ENCODE measurements around the gene FEN1.

FEN1 gene

DNA sequence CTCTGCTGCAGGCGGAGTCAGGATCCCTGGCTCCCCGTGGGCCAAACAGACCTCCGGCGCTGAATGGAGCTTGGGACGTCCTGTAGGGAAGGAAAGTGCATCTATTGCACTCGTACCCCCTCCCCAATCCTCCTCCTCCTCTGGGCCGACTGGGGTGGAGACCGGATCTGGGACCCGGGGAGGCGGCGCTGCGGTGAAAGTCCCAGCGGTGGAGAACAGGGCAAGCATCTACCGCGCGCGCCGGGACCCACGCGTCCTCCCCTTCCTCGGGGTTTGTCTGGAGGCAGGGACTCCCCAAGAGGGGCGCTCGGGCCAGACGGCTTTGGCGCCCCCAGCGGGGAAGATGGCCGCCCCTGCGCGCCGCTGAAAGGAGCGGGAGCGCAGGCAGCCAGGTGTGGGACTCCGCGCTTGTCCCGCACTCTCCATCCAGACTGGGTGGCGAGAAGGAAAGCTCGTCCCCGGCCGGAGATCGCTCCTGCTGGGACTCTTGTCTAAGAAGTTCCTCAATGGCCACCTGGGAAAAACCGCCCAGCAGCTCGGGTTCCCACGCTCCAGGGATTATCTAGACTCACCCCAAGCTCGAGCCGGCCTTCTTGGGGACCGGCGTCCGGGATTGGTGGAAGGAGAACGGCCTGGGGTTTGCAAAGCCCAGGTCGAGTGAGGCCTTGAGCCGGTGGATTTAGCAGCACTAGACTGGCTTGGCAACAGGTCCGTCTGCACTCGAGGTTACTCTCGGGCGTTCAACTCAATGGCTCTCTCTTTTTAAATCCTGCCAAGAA is 36.1 kb downstream of the FEN1 start:
- Mint-ChIP-seq H3K27me3 (peaks cover 38% of the 10 kb centered on the region), H3K36me3 (ENCODE audit: low read depth) (no peaks in the 10 kb centered on the region), H3K9me3 (no peaks in the 10 kb centered on the region), H3K27ac (peak overlapping the region; percentile 68), H3K4me1 (peaks cover 27% of the 10 kb centered on the region), H3K4me3 (peak overlapping the region; percentile 82)
- DNase-seq, result peak; percentile 55
- peak; percentile 46 for ATAC-seq

DNA sequence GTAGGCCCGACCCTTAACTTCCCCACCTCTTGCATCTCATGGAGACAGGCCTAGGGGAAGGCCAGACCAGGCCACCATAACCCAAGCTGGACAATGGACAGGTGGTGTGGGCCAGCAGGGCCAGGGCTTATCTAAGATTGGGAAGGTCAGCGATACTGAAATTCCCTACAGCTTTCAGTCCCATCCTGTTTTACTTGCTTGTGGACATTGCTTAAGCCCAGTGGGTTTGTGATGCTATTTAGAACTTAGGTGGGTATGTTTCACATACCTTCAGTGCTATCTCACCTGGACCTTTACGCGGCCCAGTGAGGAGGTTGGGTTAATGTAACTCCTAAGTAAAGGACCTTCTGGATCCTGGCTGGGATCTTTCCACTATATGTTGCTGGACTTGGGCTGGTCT is 37.1 kb downstream of the FEN1 start:
- H3K27me3 Mint-ChIP-seq, result peaks cover 38% of the 10 kb centered on the region

DNA sequence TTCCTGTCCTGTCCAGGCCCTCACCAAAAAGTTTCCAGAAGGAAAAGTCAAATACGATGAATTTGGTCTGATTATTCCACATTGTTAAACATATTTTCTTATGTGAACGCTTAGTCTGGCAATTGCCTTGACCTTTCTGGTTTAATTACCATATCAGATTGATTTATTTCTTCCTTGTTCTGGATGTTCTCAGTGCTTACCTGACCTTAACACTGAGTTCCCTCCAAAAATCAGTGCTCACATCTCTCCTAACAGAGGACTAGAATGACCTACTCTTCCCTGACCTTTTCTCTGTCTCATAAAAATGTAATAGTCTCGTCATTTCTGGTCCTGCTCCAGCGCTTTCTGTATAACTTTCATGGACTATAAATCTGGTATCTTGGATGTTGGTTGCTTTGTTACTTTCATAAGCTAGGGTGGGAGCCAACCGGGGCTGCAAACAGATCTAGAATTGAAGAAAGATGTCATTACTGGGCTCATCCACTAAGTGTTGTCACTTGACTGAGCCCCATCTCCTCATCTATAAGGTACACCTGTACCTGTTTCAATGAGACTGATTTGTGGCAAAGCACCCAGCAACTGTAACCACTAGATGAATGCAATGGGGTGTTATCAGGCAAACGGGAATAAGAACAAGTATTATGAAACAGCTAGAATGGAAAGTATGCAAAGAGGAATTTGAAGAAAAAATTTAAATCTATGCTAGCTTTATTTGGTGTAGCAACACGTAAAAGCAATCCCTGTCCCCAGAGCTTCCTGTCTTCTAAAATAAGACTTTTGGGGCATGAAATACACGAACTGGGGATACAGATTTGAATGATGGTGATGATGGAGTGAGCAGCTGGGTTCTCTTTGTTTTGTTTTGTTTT is 37.8 kb downstream of the FEN1 start:
- Mint-ChIP-seq H3K27ac (no peak overlapping the region), H3K9me3 (no peaks in the 10 kb centered on the region), H3K36me3 (ENCODE audit: low read depth) (no peaks in the 10 kb centered on the region), H3K27me3 (peaks cover 38% of the 10 kb centered on the region), H3K4me1 (peaks cover 38% of the 10 kb centered on the region), H3K4me3 (peak overlapping the region; percentile 19)
- ATAC-seq (no peak), DNase-seq (no peak)

More for the DNA sequence above, 37.1 kb downstream of the FEN1 start:
- no peak overlapping the region for H3K27ac Mint-ChIP-seq
- H3K4me3 Mint-ChIP-seq, result peak overlapping the region; percentile 82
- H3K9me3 Mint-ChIP-seq, result no peaks in the 10 kb centered on the region
- no peaks in the 10 kb centered on the region for H3K36me3 Mint-ChIP-seq (ENCODE audit: low read depth)
- H3K4me1 Mint-ChIP-seq, result peaks cover 35% of the 10 kb centered on the region
- ATAC-seq, result no peak
- DNase-seq, result no peak

DNA sequence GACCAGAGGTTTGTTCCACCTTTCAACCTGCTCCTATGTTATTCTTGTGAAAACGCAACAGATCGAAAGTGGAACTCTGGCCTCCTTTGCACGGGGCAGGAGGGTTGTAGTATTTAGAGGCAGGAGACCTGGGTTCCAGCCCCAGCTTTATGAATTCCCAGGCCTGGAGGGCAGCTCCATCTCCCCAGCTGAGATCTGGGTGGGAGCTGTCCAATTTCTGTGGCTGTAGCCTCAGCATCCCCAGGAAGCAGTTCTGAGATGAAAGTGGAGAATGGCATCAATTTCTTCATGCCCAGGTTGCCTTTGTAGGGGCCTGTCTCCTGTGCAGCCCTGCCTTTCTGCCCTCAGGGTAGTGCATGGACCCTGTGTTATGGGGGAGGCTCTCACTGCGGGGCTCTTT is 39.5 kb downstream of the FEN1 start:
- ATAC-seq (no peak), DNase-seq (no peak)
- Mint-ChIP-seq H3K4me3 (no peak overlapping the region), H3K4me1 (peaks cover 39% of the 10 kb centered on the region), H3K27me3 (peaks cover 27% of the 10 kb centered on the region), H3K36me3 (ENCODE audit: low read depth) (no peaks in the 10 kb centered on the region), H3K27ac (no peak overlapping the region), H3K9me3 (no peaks in the 10 kb centered on the region)

DNA sequence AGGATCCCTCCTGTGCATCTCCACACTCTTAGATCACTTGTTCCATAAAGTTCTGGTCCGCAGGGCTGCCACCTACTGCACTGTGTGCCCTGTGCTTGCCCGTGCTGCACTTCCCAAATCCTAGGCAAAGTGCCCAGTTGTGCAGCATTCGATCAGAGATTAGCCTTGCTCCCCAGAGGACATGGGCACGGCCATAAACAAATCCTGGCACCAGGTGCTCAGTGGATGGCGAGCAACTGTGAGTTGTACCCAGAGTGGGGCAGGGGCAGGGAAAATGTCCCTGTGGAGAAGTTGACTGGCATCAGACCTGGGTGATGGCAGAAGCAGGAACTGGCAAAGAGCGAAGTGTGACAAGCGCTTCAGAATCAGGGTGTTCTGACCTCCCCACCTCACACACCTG is 40.0 kb downstream of the FEN1 start:
- DNase-seq, result no peak
- no peak for ATAC-seq
- no peak overlapping the region for H3K4me3 Mint-ChIP-seq
- H3K9me3 Mint-ChIP-seq, result no peaks in the 10 kb centered on the region
- no peaks in the 10 kb centered on the region for H3K36me3 Mint-ChIP-seq (ENCODE audit: low read depth)
- H3K4me1 Mint-ChIP-seq, result peaks cover 38% of the 10 kb centered on the region
- peaks cover 26% of the 10 kb centered on the region for H3K27me3 Mint-ChIP-seq
- no peak overlapping the region for H3K27ac Mint-ChIP-seq

DNA sequence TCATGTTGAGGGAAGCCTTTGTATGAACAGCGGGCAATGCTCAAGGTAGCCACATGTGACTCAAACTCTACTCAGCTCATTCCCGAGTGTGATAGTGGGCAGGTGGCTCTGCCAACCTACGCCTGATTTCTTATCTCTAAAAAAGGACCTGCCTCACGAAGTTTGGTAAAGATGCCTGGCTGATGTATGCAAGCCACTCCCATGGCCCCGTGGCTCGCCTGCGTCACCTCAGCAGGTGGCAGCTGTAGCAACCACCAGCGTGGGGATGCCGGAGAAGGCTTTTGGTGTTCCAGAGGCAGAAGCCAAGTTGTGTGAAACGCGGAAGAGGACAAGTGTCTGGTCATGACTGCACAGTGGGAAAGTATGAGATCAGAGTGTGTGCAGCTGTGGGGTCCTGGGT is 40.8 kb downstream of the FEN1 start:
- Mint-ChIP-seq H3K4me3 (no peak overlapping the region), H3K4me1 (peaks cover 33% of the 10 kb centered on the region), H3K36me3 (ENCODE audit: low read depth) (no peaks in the 10 kb centered on the region), H3K9me3 (no peaks in the 10 kb centered on the region), H3K27me3 (peaks cover 20% of the 10 kb centered on the region), H3K27ac (peak overlapping the region; percentile 60)
- ATAC-seq (no peak), DNase-seq (no peak)

DNA sequence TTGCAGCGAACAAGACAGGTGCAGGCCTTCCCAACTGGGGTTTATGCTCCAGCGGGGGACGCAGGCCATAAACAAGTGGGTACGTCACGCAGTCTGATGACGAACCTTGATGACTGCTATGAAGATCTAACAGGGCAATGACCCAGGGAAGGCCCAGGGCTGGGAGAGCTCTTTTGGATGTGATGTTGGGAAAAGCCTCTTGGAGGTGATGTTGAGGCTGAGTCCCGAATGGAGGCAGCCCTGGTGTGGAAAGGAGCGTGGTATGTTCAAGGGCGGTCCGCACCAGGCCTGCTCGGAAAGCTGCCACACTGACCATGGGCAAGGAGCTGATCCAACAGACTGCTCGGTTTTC is 41.2 kb downstream of the FEN1 start:
- Mint-ChIP-seq H3K36me3 (ENCODE audit: low read depth) (no peaks in the 10 kb centered on the region), H3K9me3 (no peaks in the 10 kb centered on the region), H3K27ac (peak overlapping the region; percentile 60), H3K27me3 (peaks cover 19% of the 10 kb centered on the region), H3K4me1 (peaks cover 32% of the 10 kb centered on the region), H3K4me3 (no peak overlapping the region)
- ATAC-seq (no peak), DNase-seq (no peak)

DNA sequence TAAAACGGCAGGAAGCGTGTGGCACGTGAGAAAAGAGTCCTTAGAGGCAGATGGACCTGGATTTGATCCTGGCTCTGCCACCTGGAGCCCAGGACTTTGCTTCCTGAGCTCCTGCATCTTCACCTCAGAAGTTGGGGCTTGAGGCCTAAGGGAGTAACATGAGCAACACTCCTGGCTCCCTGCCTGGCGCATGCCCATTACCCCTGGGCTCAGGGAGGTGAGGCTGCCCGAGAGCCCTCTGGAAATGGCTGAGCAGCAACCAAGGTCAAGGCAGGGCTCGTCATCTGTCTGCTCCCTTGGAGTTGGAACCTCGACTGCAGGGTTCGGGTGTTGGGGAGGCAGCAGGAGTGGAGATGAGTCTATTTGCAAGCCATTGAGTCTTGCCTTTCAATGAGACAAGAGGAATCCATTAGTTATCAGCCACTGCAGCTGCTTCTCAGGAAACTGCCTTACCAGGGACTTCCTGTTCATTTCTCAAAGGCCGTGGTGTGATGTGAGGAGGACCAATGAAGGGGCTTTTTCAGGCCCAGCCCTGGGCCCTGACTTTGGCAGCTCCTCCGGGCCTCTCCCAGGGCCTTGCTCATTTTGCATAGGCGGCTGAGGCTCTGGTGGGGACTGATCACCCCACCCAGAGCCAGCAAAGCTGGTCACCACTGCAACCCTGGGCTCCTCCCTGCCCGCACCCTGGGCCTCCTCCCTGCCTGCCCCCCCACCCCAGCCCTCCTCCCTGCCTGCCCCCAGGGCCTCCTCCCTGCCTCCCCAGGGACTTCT is 41.8 kb downstream of the FEN1 start:
- H3K27me3 Mint-ChIP-seq, result peaks cover 15% of the 10 kb centered on the region
- H3K9me3 Mint-ChIP-seq, result no peaks in the 10 kb centered on the region
- no peaks in the 10 kb centered on the region for H3K36me3 Mint-ChIP-seq (ENCODE audit: low read depth)
- H3K4me3 Mint-ChIP-seq, result no peak overlapping the region
- H3K4me1 Mint-ChIP-seq, result peaks cover 29% of the 10 kb centered on the region
- H3K27ac Mint-ChIP-seq, result peak overlapping the region; percentile 60
- DNase-seq, result peak; percentile 61
- peak; percentile 97 for ATAC-seq

DNA sequence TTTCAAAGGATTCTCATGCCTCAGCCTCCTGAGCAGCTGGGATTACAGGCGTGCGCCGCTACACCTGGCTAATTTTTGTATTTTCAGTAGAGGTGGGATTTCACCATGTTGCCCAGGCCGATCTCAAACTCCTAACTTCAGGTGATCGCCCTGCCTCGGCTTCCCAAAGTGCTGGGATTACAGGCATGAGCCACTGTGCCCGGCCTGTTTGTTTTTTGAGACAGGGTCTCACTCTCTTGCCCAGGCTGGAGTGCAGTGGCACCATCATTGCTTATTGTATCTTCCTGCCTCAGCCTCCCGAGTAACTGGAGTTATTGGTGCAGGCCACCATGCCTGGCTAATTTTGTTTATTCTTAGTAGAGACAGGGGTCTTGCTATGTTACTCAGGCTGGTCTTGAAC is 43.5 kb downstream of the FEN1 start:
- Mint-ChIP-seq H3K27ac (no peak overlapping the region), H3K4me1 (peaks cover 23% of the 10 kb centered on the region), H3K27me3 (peaks cover 4% of the 10 kb centered on the region), H3K9me3 (no peaks in the 10 kb centered on the region), H3K4me3 (no peak overlapping the region), H3K36me3 (ENCODE audit: low read depth) (peaks cover 10% of the 10 kb centered on the region)
- ATAC-seq (no peak), DNase-seq (no peak)

DNA sequence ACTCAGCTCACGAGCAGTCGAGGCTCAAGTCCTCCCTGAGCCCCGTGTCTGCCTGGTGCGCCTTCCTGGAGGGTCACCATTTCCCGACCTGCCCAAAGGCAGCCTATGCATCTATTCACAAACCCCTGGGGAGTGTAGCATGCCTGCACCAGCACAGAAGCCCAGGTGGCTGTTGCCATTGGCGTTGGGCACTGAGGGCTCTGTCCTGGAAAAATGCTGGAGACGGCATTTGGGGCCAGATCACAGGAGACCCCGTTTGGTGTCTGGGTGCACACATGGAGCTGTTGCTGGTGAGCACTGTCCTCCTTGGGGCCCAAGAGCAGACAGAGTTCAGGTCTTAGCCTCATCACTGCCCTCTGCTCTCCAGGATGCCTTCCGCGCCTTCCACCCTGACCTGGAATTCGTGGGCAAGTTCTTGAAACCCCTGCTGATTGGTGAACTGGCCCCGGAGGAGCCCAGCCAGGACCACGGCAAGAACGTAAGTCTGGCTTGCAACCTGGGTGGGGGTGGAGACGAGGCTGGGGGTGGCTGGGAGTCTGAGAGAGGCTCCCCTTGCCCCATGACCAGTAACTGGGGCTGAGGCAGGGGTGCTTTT is 44.8 kb downstream of the FEN1 start:
- peaks cover 14% of the 10 kb centered on the region for H3K36me3 Mint-ChIP-seq (ENCODE audit: low read depth)
- H3K27me3 Mint-ChIP-seq, result no peaks in the 10 kb centered on the region
- ATAC-seq (no peak), DNase-seq (no peak)
- no peak overlapping the region for H3K4me3 Mint-ChIP-seq
- no peak overlapping the region for H3K27ac Mint-ChIP-seq
- H3K9me3 Mint-ChIP-seq, result no peaks in the 10 kb centered on the region
- peaks cover 23% of the 10 kb centered on the region for H3K4me1 Mint-ChIP-seq

DNA sequence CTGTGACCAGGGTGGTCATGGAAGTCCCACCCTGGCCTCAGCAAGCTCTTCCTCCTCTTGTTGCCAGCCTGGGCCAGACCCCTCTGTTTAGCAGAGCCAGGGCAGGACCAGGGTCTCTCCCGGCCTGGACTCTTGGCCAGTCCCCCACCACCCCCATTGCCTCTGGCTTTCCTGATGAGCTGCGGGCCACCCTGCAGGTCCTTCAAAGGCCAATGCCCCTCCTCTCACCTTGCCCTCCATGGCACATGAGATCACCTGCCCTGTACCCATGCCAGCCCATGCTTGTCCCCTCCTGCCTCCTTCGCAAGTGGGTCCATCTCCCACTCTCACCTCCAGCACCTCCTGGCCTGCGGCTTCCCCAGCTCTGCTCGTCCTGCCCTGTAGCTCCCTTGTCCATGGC is 45.8 kb downstream of the FEN1 start:
- DNase-seq, result no peak
- Mint-ChIP-seq H3K4me3 (no peak overlapping the region), H3K9me3 (no peaks in the 10 kb centered on the region), H3K4me1 (peaks cover 18% of the 10 kb centered on the region), H3K27ac (no peak overlapping the region), H3K36me3 (ENCODE audit: low read depth) (peaks cover 14% of the 10 kb centered on the region), H3K27me3 (no peaks in the 10 kb centered on the region)
- ATAC-seq, result no peak

DNA sequence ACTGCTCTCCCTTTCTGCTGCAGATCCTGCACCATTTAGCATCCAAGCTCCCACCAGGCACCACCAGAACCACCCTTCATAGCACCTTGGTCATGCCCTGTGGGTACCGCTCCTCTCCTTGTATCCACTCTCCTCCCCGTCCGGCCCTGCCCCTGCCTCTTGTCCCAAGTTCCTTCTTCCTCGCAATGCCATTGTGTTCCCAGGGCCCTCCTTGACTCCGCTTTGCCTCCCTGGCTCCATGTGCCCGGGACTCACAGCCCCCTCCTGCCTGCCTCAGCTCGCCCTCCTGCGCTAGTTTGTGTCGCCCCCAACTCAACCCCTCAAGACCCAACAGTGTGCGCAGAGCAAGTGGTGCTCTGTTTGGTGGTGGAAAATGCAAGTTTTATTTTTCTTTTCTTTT is 46.2 kb downstream of the FEN1 start:
- Mint-ChIP-seq H3K4me1 (peaks cover 14% of the 10 kb centered on the region), H3K9me3 (no peaks in the 10 kb centered on the region), H3K27me3 (no peaks in the 10 kb centered on the region), H3K36me3 (ENCODE audit: low read depth) (peaks cover 14% of the 10 kb centered on the region), H3K4me3 (no peak overlapping the region), H3K27ac (no peak overlapping the region)
- ATAC-seq (no peak), DNase-seq (no peak)

DNA sequence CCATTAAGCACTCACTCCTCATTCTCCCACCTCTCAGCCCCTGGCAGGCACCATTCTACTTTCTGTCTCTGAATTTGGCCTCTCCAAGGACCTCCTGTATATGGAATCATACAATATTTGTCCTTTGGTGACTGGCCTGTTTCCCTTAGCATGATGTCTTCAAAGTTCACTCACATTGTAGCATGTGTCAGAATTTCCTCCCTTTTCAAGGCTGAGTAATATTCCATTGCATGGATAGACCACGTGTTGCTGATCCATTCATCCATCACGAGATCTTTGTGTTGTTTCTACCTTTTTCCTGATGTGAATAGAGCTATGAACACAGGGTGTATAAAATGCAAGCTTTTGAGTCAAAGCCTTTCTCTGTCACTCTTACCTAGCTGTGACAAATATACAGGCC is 47.0 kb downstream of the FEN1 start:
- no peaks in the 10 kb centered on the region for H3K27me3 Mint-ChIP-seq
- peaks cover 14% of the 10 kb centered on the region for H3K36me3 Mint-ChIP-seq (ENCODE audit: low read depth)
- ATAC-seq (peak; percentile 26), DNase-seq (no peak)
- H3K4me1 Mint-ChIP-seq, result peaks cover 8% of the 10 kb centered on the region
- H3K4me3 Mint-ChIP-seq, result no peak overlapping the region
- H3K9me3 Mint-ChIP-seq, result no peaks in the 10 kb centered on the region
- no peak overlapping the region for H3K27ac Mint-ChIP-seq

DNA sequence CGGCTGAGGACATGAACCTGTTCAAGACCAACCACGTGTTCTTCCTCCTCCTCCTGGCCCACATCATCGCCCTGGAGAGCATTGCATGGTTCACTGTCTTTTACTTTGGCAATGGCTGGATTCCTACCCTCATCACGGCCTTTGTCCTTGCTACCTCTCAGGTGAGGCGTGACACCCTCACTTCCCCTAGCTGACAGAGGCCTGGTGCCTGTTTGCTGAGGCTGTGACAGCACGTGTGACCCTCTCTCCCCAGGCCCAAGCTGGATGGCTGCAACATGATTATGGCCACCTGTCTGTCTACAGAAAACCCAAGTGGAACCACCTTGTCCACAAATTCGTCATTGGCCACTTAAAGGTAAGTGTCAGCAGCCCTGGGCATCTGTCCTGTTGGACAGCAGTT is 47.7 kb downstream of the FEN1 start:
- no peak for DNase-seq
- ATAC-seq, result no peak
- Mint-ChIP-seq H3K9me3 (no peaks in the 10 kb centered on the region), H3K4me3 (no peak overlapping the region), H3K27ac (no peak overlapping the region), H3K36me3 (ENCODE audit: low read depth) (peaks cover 14% of the 10 kb centered on the region), H3K27me3 (no peaks in the 10 kb centered on the region), H3K4me1 (peaks cover 5% of the 10 kb centered on the region)
